Activated naive CD8-positive, alpha-beta T cell treated with anti-CD3 and anti-CD28 coated beads, Interleukin-2, amount 50 U/mL, for 24 hours (primary cell): ENCODE data around the gene ERI3.

Experiments
- ATAC-seq: fragments of 150-1000 bp; cut with Tn5 transposase; one replicate; pipeline ENCODE4 v1.10.0; 2021
- DNase-seq: peaks from one replicate; pipeline ENCODE4 v3.0.0; 2021
- H3K27ac Mint-ChIP-seq: one replicate; pipeline ENCODE4 v1.8.0; 2021; ENCODE audit warnings: mild to moderate bottlenecking, mixed read lengths
- H3K27me3 Mint-ChIP-seq: one replicate; pipeline ENCODE4 v1.8.0; 2021; ENCODE audit warnings: mixed read lengths
- H3K36me3 Mint-ChIP-seq: one replicate; pipeline ENCODE4 v1.8.0; 2021; ENCODE audit warnings: low read depth, mixed read lengths
- H3K4me1 Mint-ChIP-seq: one replicate; pipeline ENCODE4 v1.8.0; 2021; ENCODE audit warnings: mixed read lengths
- H3K4me3 Mint-ChIP-seq: one replicate; pipeline ENCODE4 v1.8.0; 2021; ENCODE audit warnings: mild to moderate bottlenecking, moderate library complexity, mixed read lengths
- H3K9me3 Mint-ChIP-seq: one replicate; pipeline ENCODE4 v1.8.0; 2021; ENCODE audit warnings: mixed read lengths

Gene ERI3

GRCh38 chr1:44314452-44314851, 40.6 kb downstream of the ERI3 start:
- H3K36me3 Mint-ChIP-seq, result peaks cover 17% of the 10 kb centered on the region
- H3K27ac Mint-ChIP-seq, result no peak overlapping the region
- no peaks in the 10 kb centered on the region for H3K9me3 Mint-ChIP-seq
- DNase-seq (no peak), ATAC-seq (no peak)
- no peaks in the 10 kb centered on the region for H3K4me1 Mint-ChIP-seq
- no peaks in the 10 kb centered on the region for H3K27me3 Mint-ChIP-seq
- H3K4me3 Mint-ChIP-seq, result no peak overlapping the region

- Mint-ChIP-seq H3K36me3 (peaks cover 17% of the 10 kb centered on the region), H3K4me3 (no peak overlapping the region), H3K4me1 (no peaks in the 10 kb centered on the region), H3K27ac (no peak overlapping the region), H3K9me3 (no peaks in the 10 kb centered on the region), H3K27me3 (no peaks in the 10 kb centered on the region)
- ATAC-seq (no peak), DNase-seq (no peak)
Measured at GRCh38 chr1:44313265-44313918, 41.7 kb downstream of the ERI3 start.

- Mint-ChIP-seq H3K27me3 (no peaks in the 10 kb centered on the region), H3K36me3 (peaks cover 16% of the 10 kb centered on the region), H3K9me3 (no peaks in the 10 kb centered on the region), H3K27ac (no peak overlapping the region), H3K4me3 (no peak overlapping the region), H3K4me1 (no peaks in the 10 kb centered on the region)
- ATAC-seq (no peak), DNase-seq (no peak)
Measured at GRCh38 chr1:44312399-44313196, 42.5 kb downstream of the ERI3 start.

- H3K27ac Mint-ChIP-seq, result no peak overlapping the region
Measured at GRCh38 chr1:44310006-44310405, 45.1 kb downstream of the ERI3 start.

GRCh38 chr1:44305962-44306422, 49.1 kb downstream of the ERI3 start:
- Mint-ChIP-seq H3K27me3 (no peaks in the 10 kb centered on the region), H3K4me1 (peaks cover 20% of the 10 kb centered on the region), H3K27ac (peak overlapping the region; percentile 73), H3K9me3 (no peaks in the 10 kb centered on the region), H3K36me3 (peaks cover 54% of the 10 kb centered on the region), H3K4me3 (no peak overlapping the region)
- ATAC-seq, result peak; percentile 73
- DNase-seq, result no peak

More at GRCh38 chr1:44310006-44310405, 45.1 kb downstream of the ERI3 start:
- peaks cover 19% of the 10 kb centered on the region for H3K4me1 Mint-ChIP-seq
- ATAC-seq (no peak), DNase-seq (no peak)
- H3K4me3 Mint-ChIP-seq, result no peak overlapping the region
- H3K9me3 Mint-ChIP-seq, result no peaks in the 10 kb centered on the region
- peaks cover 31% of the 10 kb centered on the region for H3K36me3 Mint-ChIP-seq
- no peaks in the 10 kb centered on the region for H3K27me3 Mint-ChIP-seq

GRCh38 chr1:44303532-44303931, 51.5 kb downstream of the ERI3 start:
- H3K36me3 Mint-ChIP-seq, result peaks cover 45% of the 10 kb centered on the region
- H3K4me3 Mint-ChIP-seq, result no peak overlapping the region
- no peak for ATAC-seq

GRCh38 chr1:44302541-44302940, 52.5 kb downstream of the ERI3 start:
- no peak overlapping the region for H3K27ac Mint-ChIP-seq
- no peaks in the 10 kb centered on the region for H3K9me3 Mint-ChIP-seq
- no peak overlapping the region for H3K4me3 Mint-ChIP-seq
- no peaks in the 10 kb centered on the region for H3K27me3 Mint-ChIP-seq
- peaks cover 20% of the 10 kb centered on the region for H3K4me1 Mint-ChIP-seq
- DNase-seq, result no peak
- ATAC-seq, result no peak
- peaks cover 41% of the 10 kb centered on the region for H3K36me3 Mint-ChIP-seq

More at GRCh38 chr1:44303532-44303931, 51.5 kb downstream of the ERI3 start:
- Mint-ChIP-seq H3K4me1 (peaks cover 20% of the 10 kb centered on the region), H3K27ac (no peak overlapping the region), H3K27me3 (no peaks in the 10 kb centered on the region), H3K9me3 (no peaks in the 10 kb centered on the region)
- no peak for DNase-seq

GRCh38 chr1:44301442-44301841, 53.6 kb downstream of the ERI3 start:
- Mint-ChIP-seq H3K9me3 (no peaks in the 10 kb centered on the region), H3K4me1 (peaks cover 15% of the 10 kb centered on the region), H3K4me3 (no peak overlapping the region), H3K27ac (no peak overlapping the region), H3K36me3 (peaks cover 34% of the 10 kb centered on the region), H3K27me3 (no peaks in the 10 kb centered on the region)
- DNase-seq, result no peak
- no peak for ATAC-seq

- H3K36me3 Mint-ChIP-seq, result peaks cover 30% of the 10 kb centered on the region
- H3K4me3 Mint-ChIP-seq, result no peak overlapping the region
- H3K4me1 Mint-ChIP-seq, result peaks cover 9% of the 10 kb centered on the region
- H3K9me3 Mint-ChIP-seq, result no peaks in the 10 kb centered on the region
- ATAC-seq (no peak), DNase-seq (no peak)
- no peaks in the 10 kb centered on the region for H3K27me3 Mint-ChIP-seq
- no peak overlapping the region for H3K27ac Mint-ChIP-seq
Measured at GRCh38 chr1:44300852-44301251, 54.2 kb downstream of the ERI3 start.

GRCh38 chr1:44297695-44298400, 57.2 kb downstream of the ERI3 start:
- no peak for DNase-seq
- Mint-ChIP-seq H3K27ac (no peak overlapping the region), H3K27me3 (no peaks in the 10 kb centered on the region), H3K4me3 (no peak overlapping the region), H3K4me1 (no peaks in the 10 kb centered on the region), H3K36me3 (peaks cover 22% of the 10 kb centered on the region), H3K9me3 (no peaks in the 10 kb centered on the region)
- no peak for ATAC-seq

GRCh38 chr1:44296806-44297205, 58.3 kb downstream of the ERI3 start:
- Mint-ChIP-seq H3K9me3 (no peaks in the 10 kb centered on the region), H3K36me3 (peaks cover 16% of the 10 kb centered on the region), H3K4me3 (no peak overlapping the region), H3K27me3 (no peaks in the 10 kb centered on the region), H3K27ac (no peak overlapping the region), H3K4me1 (no peaks in the 10 kb centered on the region)
- ATAC-seq, result no peak
- no peak for DNase-seq

GRCh38 chr1:44296086-44296485, 59.0 kb downstream of the ERI3 start:
- Mint-ChIP-seq H3K4me3 (no peak overlapping the region), H3K27ac (no peak overlapping the region), H3K27me3 (no peaks in the 10 kb centered on the region), H3K36me3 (peaks cover 17% of the 10 kb centered on the region), H3K9me3 (no peaks in the 10 kb centered on the region), H3K4me1 (no peaks in the 10 kb centered on the region)
- ATAC-seq, result no peak
- DNase-seq, result no peak

- no peak overlapping the region for H3K4me3 Mint-ChIP-seq
- DNase-seq (no peak), ATAC-seq (no peak)
- H3K4me1 Mint-ChIP-seq, result no peaks in the 10 kb centered on the region
- H3K36me3 Mint-ChIP-seq, result peaks cover 17% of the 10 kb centered on the region
- H3K27ac Mint-ChIP-seq, result no peak overlapping the region
- H3K27me3 Mint-ChIP-seq, result no peaks in the 10 kb centered on the region
- no peaks in the 10 kb centered on the region for H3K9me3 Mint-ChIP-seq
Measured at GRCh38 chr1:44294588-44295007, 60.5 kb downstream of the ERI3 start.

- Mint-ChIP-seq H3K27me3 (no peaks in the 10 kb centered on the region), H3K27ac (no peak overlapping the region), H3K4me1 (no peaks in the 10 kb centered on the region), H3K9me3 (no peaks in the 10 kb centered on the region), H3K36me3 (peaks cover 17% of the 10 kb centered on the region), H3K4me3 (no peak overlapping the region)
- ATAC-seq (no peak), DNase-seq (no peak)
Measured at GRCh38 chr1:44293761-44294315, 61.2 kb downstream of the ERI3 start.
